IPS DF 4.7 (cell line): ENCODE data around the gene ARHGAP21.

Source experiments
- DNase-seq: peaks from one replicate; pipeline ENCODE4 v3.0.0-alpha.2; 2013; ENCODE audit warnings: low spot score; ENCODE audit errors: extremely low read depth

Gene ARHGAP21

GRCh38 chr10:24542314-24543270, 181.1 kb downstream of the ARHGAP21 start:
- DNase-seq, result no peak

- DNase-seq, result no peak
These were observed 182.4 kb downstream of the ARHGAP21 start for GRCh38 chr10:24541239-24541753.

- DNase-seq, result no peak
These were observed 187.1 kb downstream of the ARHGAP21 start for GRCh38 chr10:24536636-24537035.

GRCh38 chr10:24533981-24534380, 189.7 kb downstream of the ARHGAP21 start:
- no peak for DNase-seq
